OCI-LY7 (cell line): Measurements from ENCODE around the gene KRTAP10-3. TPM values are rescaled to one million over a fixed set of nuclear protein-coding genes. Genes with fewer than 3 reads are reported as not detected.

Source experiments
- BruUV-seq: library from RNA; stranded (reverse); fragments of 400-500 nt; replicated peaks from 2 replicates; lab custom pipeline; 2021; lab: Mats Ljungman, UMichigan
- CTCF ChIA-PET: fragments of 300-600 bp; sonication (Branson Sonifier 250); formaldehyde crosslinking; loops from one replicate; lab custom pipeline; 2022; ENCODE audit warnings: antibody characterized with exemption; ENCODE audit not compliant: unreplicated experiment; lab: Charles Lee
- POLR2A ChIA-PET: fragments of 300-600 bp; sonication (Branson Sonifier 250); formaldehyde crosslinking; loops from one replicate; lab custom pipeline; 2022; ENCODE audit warnings: antibody characterized with exemption; lab: Charles Lee
- DNase-seq: peaks from one replicate; pipeline ENCODE4 v3.0.0-alpha.2; 2015; ENCODE audit warnings: low spot score
- H2AFZ ChIP-seq: fragments of 200-600 bp; sonication (generic), shearing (Covaris generic); 2 replicates; pipeline ENCODE4 v1.6.1; 2014; ENCODE audit warnings: mild to moderate bottlenecking, antibody characterized with exemption, low read length, moderate library complexity
- H3K27ac ChIP-seq: fragments of 200-600 bp; sonication (generic); 2 replicates; pipeline ENCODE4 v1.5.1; 2014; ENCODE audit warnings: mixed run types, low read depth, mild to moderate bottlenecking, moderate library complexity, low read length, inconsistent platforms; ENCODE audit not compliant: poor library complexity, severe bottlenecking
- H3K36me3 ChIP-seq: fragments of 200-600 bp; sonication (generic); 2 replicates; pipeline ENCODE4 v1.6.1; 2014; ENCODE audit warnings: mild to moderate bottlenecking, antibody characterized with exemption, low read length, moderate library complexity, mixed read lengths; ENCODE audit not compliant: insufficient read depth
- H3K4me1 ChIP-seq: fragments of 200-600 bp; sonication (generic); 2 replicates; pipeline ENCODE4 v1.5.1; 2014; ENCODE audit warnings: mild to moderate bottlenecking, low read length; ENCODE audit not compliant: insufficient read depth, poor library complexity, severe bottlenecking
- H3K4me2 ChIP-seq: fragments of 200-600 bp; sonication (generic); 2 replicates; pipeline ENCODE4 v1.6.1; 2014; ENCODE audit warnings: mild to moderate bottlenecking, low read length
- H3K4me3 ChIP-seq: fragments of 200-600 bp; sonication (generic); 2 replicates; pipeline ENCODE4 v1.5.1; 2014; ENCODE audit warnings: mild to moderate bottlenecking, low read depth, low read length; ENCODE audit not compliant: poor library complexity, severe bottlenecking
- H3K79me2 ChIP-seq: fragments of 200-600 bp; sonication (generic); 2 replicates; pipeline ENCODE4 v1.6.1; 2016; ENCODE audit warnings: low read depth, mild to moderate bottlenecking, low read length, moderate library complexity, mixed read lengths; ENCODE audit not compliant: insufficient read depth
- H3K9me2 ChIP-seq: fragments of 200-600 bp; sonication (generic); 2 replicates; pipeline ENCODE4 v1.6.1; 2016; ENCODE audit warnings: mild to moderate bottlenecking, low read length, mixed read lengths; ENCODE audit not compliant: insufficient read depth
- H3K9me3 ChIP-seq: fragments of 200-600 bp; sonication (generic); 2 replicates; pipeline ENCODE4 v1.6.1; 2014; ENCODE audit warnings: mild to moderate bottlenecking, mixed run types, low read length, mixed read lengths
- H4K20me1 ChIP-seq: fragments of 200-600 bp; sonication (generic); 2 replicates; pipeline ENCODE4 v1.6.1; 2014; ENCODE audit warnings: mild to moderate bottlenecking, antibody characterized with exemption, low read length, moderate library complexity, mixed read lengths; ENCODE audit not compliant: insufficient read depth
- CTCF ChIP-seq: fragments of 200-600 bp; sonication (generic); conservative IDR thresholded peaks from 2 replicates; pipeline ENCODE4 v1.5.1; 2014; ENCODE audit warnings: mild to moderate bottlenecking, antibody characterized with exemption, low read length, moderate library complexity, mixed read lengths
- EZH2phosphoT487 ChIP-seq: fragments of 200-600 bp; sonication (generic); IDR thresholded peaks from 2 replicates; pipeline ENCODE4 v1.6.1; 2018; ENCODE audit warnings: low read depth, borderline replicate concordance, mild to moderate bottlenecking, mixed run types, antibody characterized with exemption, low read length, moderate library complexity, mixed read lengths
- intact Hi-C: fragments of 100-400 bp; cut with micrococcal nuclease; formaldehyde crosslinking; loops from one replicate; pipeline ENCODE4 v1.10.0; 2022; ENCODE audit not compliant: unreplicated experiment
- total RNA-seq, 2 experiments: library from RNA; depleted of rRNA in 1 of 2; stranded (reverse); fragments of >200 nt in 1 of 2; shearing (Covaris generic) in 1 of 2; gene quantifications; 2 replicates each; pipeline ENCODE4 v1.2.3, GENCODE V29; 2014 to 2022

Gene KRTAP10-3
- total RNA-seq, 2 experiments from 2014 or later: not detected

- Histone ChIP-seq H3K4me1 (no peaks in the 10 kb centered on the region), H3K27ac (no peak overlapping the region), H3K36me3 (no peaks in the 10 kb centered on the region), H3K9me2 (no peaks in the 10 kb centered on the region), H4K20me1 (no peaks in the 10 kb centered on the region), H3K4me2 (no peak overlapping the region), H2AFZ (no peak overlapping the region), H3K9me3 (no peaks in the 10 kb centered on the region), H3K79me2 (no peaks in the 10 kb centered on the region), H3K4me3 (no peak overlapping the region)
- no peak for TF ChIP-seq EZH2phosphoT487
- TF ChIP-seq CTCF: no peak
- intact Hi-C loops: no loop called here
- CTCF ChIA-PET: no interaction called here
- DNase-seq: no peak
- POLR2A ChIA-PET: no interaction called here
- BruUV-seq: no TSS peak
Measured at GRCh38 chr21:44595524-44595923, 36.9 kb upstream of the KRTAP10-3 start.

GRCh38 chr21:44594406-44594916 lies 35.9 kb upstream of the KRTAP10-3 start:
- H3K9me3 ChIP-seq: no peaks in the 10 kb centered on the region
- H3K4me2 ChIP-seq: no peak overlapping the region
- CTCF ChIA-PET: no interaction called here
- TF ChIP-seq CTCF: no peak
- TF ChIP-seq EZH2phosphoT487: no peak
- H2AFZ ChIP-seq: no peak overlapping the region
- H3K79me2 ChIP-seq: no peaks in the 10 kb centered on the region
- POLR2A ChIA-PET: interaction anchor here (0.7 kb wide), 2 partner anchors 17 to 107 kb away, joined by 3 to 8 read pairs; no protein-coding TSS in a partner anchor
- intact Hi-C loops: no loop called here
- no peaks in the 10 kb centered on the region for H3K9me2 ChIP-seq
- H3K27ac ChIP-seq: no peak overlapping the region
- H3K36me3 ChIP-seq: no peaks in the 10 kb centered on the region
- DNase-seq: no peak
- no peaks in the 10 kb centered on the region for H3K4me1 ChIP-seq
- no peak overlapping the region for H3K4me3 ChIP-seq
- no peaks in the 10 kb centered on the region for H4K20me1 ChIP-seq
- BruUV-seq: no TSS peak

DNA sequence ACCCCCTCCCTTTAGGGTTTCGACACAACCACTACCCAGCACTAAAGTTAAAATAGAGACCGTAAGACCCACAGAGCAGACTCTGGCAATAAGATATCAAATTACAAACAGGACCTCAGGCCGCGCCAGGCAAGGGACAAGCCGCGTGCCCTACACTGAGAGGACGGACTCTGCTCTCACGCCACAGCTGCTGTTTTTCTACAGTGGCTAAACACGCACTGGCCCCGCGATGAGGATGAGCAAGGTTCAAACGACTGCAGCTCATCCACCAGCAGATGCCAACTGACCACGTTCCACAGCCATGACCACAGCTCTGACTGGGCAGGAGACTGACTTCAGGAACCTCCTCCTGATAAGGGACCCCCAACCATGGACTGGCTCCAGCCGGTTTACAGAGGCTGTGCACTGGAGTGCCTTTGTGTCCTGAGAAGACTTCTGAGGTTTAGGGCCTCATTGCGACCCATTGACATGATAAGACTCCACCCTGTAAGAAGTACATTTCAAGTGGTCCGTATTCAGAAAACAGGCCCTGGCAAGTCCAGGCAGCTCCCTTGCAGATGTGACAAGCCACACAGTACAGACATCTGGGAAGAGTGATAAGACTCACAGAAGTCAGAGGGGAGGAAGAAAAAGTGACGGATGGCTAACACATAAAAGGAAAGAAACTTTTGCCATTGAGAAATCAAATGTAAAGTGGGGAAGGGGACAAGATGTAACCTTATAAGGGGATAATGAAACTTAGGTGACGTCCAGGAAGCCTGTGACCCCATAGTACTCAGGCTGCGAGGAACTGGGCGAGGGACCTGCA lies 35.2 kb upstream of the KRTAP10-3 start:
- H3K79me2 ChIP-seq: no peaks in the 10 kb centered on the region
- intact Hi-C loops: no loop called here
- no peaks in the 10 kb centered on the region for H4K20me1 ChIP-seq
- CTCF ChIA-PET: no interaction called here
- H3K36me3 ChIP-seq: no peaks in the 10 kb centered on the region
- no peaks in the 10 kb centered on the region for H3K4me1 ChIP-seq
- POLR2A ChIA-PET: no interaction called here
- DNase-seq: no peak
- no peak overlapping the region for H3K27ac ChIP-seq
- no peak overlapping the region for H3K4me3 ChIP-seq
- H2AFZ ChIP-seq: no peak overlapping the region
- no peaks in the 10 kb centered on the region for H3K9me2 ChIP-seq
- no TSS peak for BruUV-seq
- H3K4me2 ChIP-seq: no peak overlapping the region
- no peak for TF ChIP-seq EZH2phosphoT487
- no peak for TF ChIP-seq CTCF
- no peaks in the 10 kb centered on the region for H3K9me3 ChIP-seq
